Measurements from ENCODE around the gene PCDH12.

DNA sequence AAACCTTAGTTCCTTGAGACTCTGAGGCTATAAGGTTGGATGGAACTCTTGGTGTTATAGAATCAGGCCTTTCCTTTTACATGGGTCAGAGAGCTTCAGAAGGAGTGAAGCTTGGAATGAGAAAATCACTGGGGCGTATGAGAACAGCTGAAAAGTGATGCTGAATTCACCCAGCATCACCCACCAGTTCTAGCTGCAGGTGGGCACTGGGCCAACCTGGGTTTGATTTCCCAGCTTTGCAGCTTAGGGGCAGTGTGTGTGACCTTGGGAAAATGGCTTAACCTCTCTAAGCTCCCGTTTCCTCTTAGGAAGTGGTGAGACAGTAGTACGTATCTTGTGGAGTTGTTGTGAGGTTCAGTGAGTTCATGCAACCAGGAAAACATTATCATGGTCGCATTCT, 10.7 kb downstream of the PCDH12 start:
- TF ChIP-seq, protein P1, sequence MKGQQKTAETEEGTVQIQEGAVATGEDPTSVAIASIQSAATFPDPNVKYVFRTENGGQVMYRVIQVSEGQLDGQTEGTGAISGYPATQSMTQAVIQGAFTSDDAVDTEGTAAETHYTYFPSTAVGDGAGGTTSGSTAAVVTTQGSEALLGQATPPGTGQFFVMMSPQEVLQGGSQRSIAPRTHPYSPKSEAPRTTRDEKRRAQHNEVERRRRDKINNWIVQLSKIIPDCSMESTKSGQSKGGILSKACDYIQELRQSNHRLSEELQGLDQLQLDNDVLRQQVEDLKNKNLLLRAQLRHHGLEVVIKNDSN (IDR thresholded peaks at IDR 0.05), result no peak
- TF ChIP-seq, protein P2, sequence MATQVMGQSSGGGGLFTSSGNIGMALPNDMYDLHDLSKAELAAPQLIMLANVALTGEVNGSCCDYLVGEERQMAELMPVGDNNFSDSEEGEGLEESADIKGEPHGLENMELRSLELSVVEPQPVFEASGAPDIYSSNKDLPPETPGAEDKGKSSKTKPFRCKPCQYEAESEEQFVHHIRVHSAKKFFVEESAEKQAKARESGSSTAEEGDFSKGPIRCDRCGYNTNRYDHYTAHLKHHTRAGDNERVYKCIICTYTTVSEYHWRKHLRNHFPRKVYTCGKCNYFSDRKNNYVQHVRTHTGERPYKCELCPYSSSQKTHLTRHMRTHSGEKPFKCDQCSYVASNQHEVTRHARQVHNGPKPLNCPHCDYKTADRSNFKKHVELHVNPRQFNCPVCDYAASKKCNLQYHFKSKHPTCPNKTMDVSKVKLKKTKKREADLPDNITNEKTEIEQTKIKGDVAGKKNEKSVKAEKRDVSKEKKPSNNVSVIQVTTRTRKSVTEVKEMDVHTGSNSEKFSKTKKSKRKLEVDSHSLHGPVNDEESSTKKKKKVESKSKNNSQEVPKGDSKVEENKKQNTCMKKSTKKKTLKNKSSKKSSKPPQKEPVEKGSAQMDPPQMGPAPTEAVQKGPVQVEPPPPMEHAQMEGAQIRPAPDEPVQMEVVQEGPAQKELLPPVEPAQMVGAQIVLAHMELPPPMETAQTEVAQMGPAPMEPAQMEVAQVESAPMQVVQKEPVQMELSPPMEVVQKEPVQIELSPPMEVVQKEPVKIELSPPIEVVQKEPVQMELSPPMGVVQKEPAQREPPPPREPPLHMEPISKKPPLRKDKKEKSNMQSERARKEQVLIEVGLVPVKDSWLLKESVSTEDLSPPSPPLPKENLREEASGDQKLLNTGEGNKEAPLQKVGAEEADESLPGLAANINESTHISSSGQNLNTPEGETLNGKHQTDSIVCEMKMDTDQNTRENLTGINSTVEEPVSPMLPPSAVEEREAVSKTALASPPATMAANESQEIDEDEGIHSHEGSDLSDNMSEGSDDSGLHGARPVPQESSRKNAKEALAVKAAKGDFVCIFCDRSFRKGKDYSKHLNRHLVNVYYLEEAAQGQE (IDR thresholded peaks at IDR 0.05; ENCODE audit: low read depth), result no peak
- TF ChIP-seq YY1 (IDR thresholded peaks at IDR 0.05; ENCODE audit: low read depth) (no peak), CREB1 (IDR thresholded peaks at IDR 0.05; ENCODE audit: low read depth) (no peak), EP300 (IDR thresholded peaks at IDR 0.05; ENCODE audit: borderline replicate concordance) (no peak), RAD21 (IDR thresholded peaks at IDR 0.05; ENCODE audit: low read depth) (no peak)

Data from Ishikawa (cell line).